ENCODE results near the gene PCSK5. TPM values are rescaled to one million over a fixed set of nuclear protein-coding genes. Genes with fewer than 3 reads are reported as not detected.
"Not testable (repeated sequence)": the region's sequence is repeated elsewhere in the genome, so short reads cannot be mapped to it uniquely, and the experiment has no call there.

PCSK5 gene
- total RNA-seq, 4 donors from 2014 or later: 6.5 to 24.3 (median 12.4) TPM

DNA sequence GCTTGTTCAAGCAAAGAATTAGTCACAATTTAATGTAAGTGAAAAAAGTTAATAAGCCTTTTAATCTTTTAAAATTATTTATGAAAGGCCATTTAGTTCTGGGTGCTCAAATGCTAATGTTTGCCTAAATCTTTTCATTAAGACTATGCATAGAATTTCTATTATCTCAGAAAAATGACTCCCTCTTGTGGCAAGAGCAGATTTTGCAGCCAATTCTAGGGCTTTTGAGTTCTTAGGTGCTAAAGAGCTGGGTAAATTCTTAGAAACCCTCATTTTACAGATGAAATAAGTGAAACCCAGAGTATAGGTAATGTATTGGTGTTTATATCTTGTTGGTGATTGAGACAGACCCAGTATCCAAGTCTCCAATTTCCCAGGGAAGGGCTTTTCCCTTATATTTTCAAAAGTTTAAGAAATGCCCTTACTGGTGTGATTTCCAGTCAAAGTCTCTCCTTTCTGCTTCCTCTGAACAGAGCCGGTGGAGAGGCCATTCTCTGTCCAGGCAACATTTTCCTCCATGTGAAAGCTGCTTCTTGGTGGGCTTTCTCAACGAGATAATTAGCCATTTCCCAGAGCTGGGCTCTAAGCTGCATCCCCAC lies 24.1 kb upstream of the PCSK5 start:
- H3K4me3 ChIP-seq: no peak overlapping the region
- no peaks in the 10 kb centered on the region for H3K36me3 ChIP-seq
- DNase-seq: peak in 1 of 2 donors; percentile 47
- no peaks in the 10 kb centered on the region for H3K27me3 ChIP-seq
- H3K27ac ChIP-seq: no peak overlapping the region
- TF ChIP-seq POLR2A (IDR thresholded peaks at IDR 0.05): no peak
- TF ChIP-seq, protein P1, sequence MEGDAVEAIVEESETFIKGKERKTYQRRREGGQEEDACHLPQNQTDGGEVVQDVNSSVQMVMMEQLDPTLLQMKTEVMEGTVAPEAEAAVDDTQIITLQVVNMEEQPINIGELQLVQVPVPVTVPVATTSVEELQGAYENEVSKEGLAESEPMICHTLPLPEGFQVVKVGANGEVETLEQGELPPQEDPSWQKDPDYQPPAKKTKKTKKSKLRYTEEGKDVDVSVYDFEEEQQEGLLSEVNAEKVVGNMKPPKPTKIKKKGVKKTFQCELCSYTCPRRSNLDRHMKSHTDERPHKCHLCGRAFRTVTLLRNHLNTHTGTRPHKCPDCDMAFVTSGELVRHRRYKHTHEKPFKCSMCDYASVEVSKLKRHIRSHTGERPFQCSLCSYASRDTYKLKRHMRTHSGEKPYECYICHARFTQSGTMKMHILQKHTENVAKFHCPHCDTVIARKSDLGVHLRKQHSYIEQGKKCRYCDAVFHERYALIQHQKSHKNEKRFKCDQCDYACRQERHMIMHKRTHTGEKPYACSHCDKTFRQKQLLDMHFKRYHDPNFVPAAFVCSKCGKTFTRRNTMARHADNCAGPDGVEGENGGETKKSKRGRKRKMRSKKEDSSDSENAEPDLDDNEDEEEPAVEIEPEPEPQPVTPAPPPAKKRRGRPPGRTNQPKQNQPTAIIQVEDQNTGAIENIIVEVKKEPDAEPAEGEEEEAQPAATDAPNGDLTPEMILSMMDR (IDR thresholded peaks at IDR 0.05): peak; percentile 58 to 70 (median 62)
- no peaks in the 10 kb centered on the region for H3K9me3 ChIP-seq
- no peaks in the 10 kb centered on the region for H3K4me1 ChIP-seq
- intact Hi-C loops (cut with DNase I; ENCODE audit: low total_unique reads): no loop called here

GRCh38 chr9:75868526-75868925 lies 21.9 kb upstream of the PCSK5 start:
- DNase-seq; H3K4me1 ChIP-seq; H3K27me3 ChIP-seq; intact Hi-C loops (cut with DNase I; ENCODE audit: low total_unique reads); H3K36me3 ChIP-seq; H3K9me3 ChIP-seq; H3K27ac ChIP-seq; H3K4me3 ChIP-seq: not testable (repeated sequence)

- Histone ChIP-seq H3K27ac (no peak overlapping the region), H3K9me3 (no peaks in the 10 kb centered on the region), H3K4me1 (no peaks in the 10 kb centered on the region), H3K4me3 (no peak overlapping the region), H3K27me3 (no peaks in the 10 kb centered on the region), H3K36me3 (no peaks in the 10 kb centered on the region)
- TF ChIP-seq POLR2A (IDR thresholded peaks at IDR 0.05): no peak
- intact Hi-C loops (cut with DNase I; ENCODE audit: low total_unique reads): no loop called here
- DNase-seq: no peak
Observed at GRCh38 chr9:75869236-75869635, 21.2 kb upstream of the PCSK5 start.

GRCh38 chr9:75870450-75870849 lies 20.0 kb upstream of the PCSK5 start:
- Histone ChIP-seq H3K27ac (no peak overlapping the region), H3K36me3 (no peaks in the 10 kb centered on the region), H3K4me3 (no peak overlapping the region), H3K27me3 (no peaks in the 10 kb centered on the region), H3K4me1 (no peaks in the 10 kb centered on the region), H3K9me3 (no peaks in the 10 kb centered on the region)
- no peak for DNase-seq
- intact Hi-C loops (cut with DNase I; ENCODE audit: low total_unique reads): no loop called here
- TF ChIP-seq, protein P1 (IDR thresholded peaks at IDR 0.05): no peak
- no peak for TF ChIP-seq POLR2A (IDR thresholded peaks at IDR 0.05)

DNA sequence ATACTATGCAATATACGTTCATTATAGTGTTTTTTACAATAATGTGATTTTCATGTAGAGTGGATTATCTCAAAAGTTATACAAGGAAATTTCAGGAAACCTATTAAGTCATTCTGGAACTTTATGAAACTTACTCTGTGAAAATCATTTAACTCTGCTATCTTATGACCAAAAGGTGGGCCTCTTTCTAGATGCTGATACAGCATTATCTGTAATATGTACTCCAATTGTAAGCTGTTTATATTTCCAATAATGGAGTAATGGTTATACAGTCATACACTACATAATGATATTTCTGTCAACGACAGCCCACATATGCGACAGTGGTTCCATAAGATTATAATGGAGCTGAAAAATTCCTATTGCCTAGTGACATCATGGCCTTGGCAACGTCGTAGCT lies 18.8 kb upstream of the PCSK5 start:
- no peak for DNase-seq
- intact Hi-C loops (cut with DNase I; ENCODE audit: low total_unique reads): no loop called here
- no peaks in the 10 kb centered on the region for H3K36me3 ChIP-seq
- TF ChIP-seq, protein P1 (IDR thresholded peaks at IDR 0.05): no peak
- TF ChIP-seq POLR2A (IDR thresholded peaks at IDR 0.05): no peak
- H3K4me3 ChIP-seq: no peak overlapping the region
- no peaks in the 10 kb centered on the region for H3K4me1 ChIP-seq
- H3K9me3 ChIP-seq: no peaks in the 10 kb centered on the region
- no peak overlapping the region for H3K27ac ChIP-seq
- no peaks in the 10 kb centered on the region for H3K27me3 ChIP-seq

DNA sequence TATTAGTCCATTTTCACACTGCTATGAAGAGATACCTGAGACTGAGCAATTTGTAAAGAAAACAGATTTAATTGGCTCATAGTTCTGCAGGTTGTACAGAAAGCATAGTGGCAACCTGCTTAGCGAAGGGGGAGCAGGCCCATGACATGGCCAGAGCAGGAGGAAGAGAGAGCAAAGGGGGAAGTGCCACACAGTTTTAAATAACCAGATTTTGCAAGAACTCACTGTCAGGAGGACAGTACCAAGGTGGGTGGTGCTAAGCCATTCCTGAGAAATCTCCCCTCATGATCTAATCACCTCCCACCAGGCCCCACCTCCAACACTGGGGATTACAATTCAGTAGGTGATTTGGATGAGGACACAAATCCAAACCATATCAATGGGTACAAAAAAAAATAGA lies 16.8 kb upstream of the PCSK5 start:
- TF ChIP-seq POLR2A (IDR thresholded peaks at IDR 0.05): no peak
- TF ChIP-seq, protein P1 (IDR thresholded peaks at IDR 0.05): no peak
- no peaks in the 10 kb centered on the region for H3K4me1 ChIP-seq
- intact Hi-C loops (cut with DNase I; ENCODE audit: low total_unique reads): no loop called here
- no peaks in the 10 kb centered on the region for H3K27me3 ChIP-seq
- DNase-seq: no peak
- H3K4me3 ChIP-seq: no peak overlapping the region
- no peaks in the 10 kb centered on the region for H3K9me3 ChIP-seq
- no peaks in the 10 kb centered on the region for H3K36me3 ChIP-seq
- H3K27ac ChIP-seq: no peak overlapping the region
